ENCODE data around the gene ZSWIM5.

Gene ZSWIM5

GRCh38 chr1:45018599-45019230 lies 187.7 kb downstream of the ZSWIM5 start:
- peak; percentile 62 for DNase-seq (ENCODE audit: low spot score)

- no peak for DNase-seq (ENCODE audit: low spot score)
Measured at GRCh38 chr1:45016767-45017166, 189.6 kb downstream of the ZSWIM5 start.

DNA sequence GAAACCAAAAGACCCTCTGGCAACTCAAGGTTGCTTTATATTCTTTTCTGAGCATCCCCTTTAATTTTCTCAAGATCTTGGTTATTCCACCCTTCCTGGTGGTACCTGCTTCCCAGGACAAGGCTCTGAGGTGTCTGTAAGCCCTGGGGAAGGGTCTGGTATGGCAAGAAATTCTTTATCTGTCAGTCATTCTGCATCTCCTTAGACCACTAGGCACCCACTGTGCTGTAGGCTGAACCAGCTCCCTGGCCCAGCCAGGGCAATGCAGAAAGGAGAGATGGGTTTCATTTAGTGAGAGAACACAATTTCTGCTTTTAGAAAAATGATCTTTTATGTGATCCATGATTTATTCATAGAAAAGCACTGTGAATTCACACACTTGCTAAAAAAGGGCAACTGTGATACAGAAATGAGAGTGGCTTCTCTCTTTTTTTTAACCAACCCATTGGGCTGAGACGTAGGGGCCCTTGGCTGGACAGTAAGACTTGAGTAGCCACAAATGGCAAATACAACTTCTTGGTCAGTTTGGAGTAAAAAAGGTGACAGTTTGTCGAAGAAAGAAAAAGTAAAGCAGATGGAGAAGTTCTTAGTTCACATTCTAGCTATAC lies 190.2 kb downstream of the ZSWIM5 start:
- DNase-seq (ENCODE audit: low spot score), result no peak

- no peak for DNase-seq (ENCODE audit: low spot score)
Measured at GRCh38 chr1:45015683-45016082, 190.7 kb downstream of the ZSWIM5 start.

GRCh38 chr1:45014321-45015028 lies 191.9 kb downstream of the ZSWIM5 start:
- DNase-seq (ENCODE audit: low spot score), result peak; percentile 85

- DNase-seq (ENCODE audit: low spot score), result no peak
Measured at GRCh38 chr1:45013551-45014209, 192.7 kb downstream of the ZSWIM5 start.

- DNase-seq (ENCODE audit: low spot score), result peak; percentile 16
Measured at GRCh38 chr1:45012639-45013278, 193.6 kb downstream of the ZSWIM5 start.

DNA sequence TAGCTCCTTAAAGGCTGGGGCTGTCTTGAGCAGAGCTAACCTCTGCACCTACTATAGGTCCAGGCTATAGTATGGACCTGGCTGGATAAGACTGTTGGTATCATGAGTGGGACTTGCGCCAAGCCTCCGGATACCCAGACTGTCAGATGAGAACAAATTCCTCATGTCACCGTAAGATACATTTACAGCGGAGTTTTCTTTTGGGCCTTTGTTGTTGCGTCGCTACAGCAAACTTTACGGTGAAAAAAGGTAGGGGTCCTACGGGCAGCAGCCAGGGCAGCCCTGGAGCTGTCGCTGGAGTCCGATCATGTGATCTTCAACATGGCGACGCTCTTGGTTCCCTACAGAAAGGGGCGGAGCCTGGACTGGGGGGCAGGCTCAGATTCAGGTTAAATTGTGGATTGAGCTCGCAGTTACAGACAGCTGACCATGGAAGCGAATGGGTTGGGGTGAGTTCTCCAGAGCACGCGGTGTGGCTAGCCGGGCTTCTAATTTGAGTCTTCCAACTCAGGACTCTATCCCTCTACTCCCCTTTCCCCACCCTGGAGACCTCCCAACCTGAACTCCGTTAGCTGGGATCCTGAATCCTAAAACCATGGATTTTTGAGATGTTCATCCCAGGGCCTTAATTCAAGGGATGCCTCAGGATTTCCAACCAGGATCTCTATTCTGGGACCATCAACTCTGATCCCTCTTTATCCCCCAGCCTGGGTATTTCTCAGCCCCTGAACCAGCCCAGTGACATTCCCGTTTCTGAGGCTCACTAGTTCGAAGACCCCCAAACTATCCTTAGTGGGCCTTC lies 194.4 kb downstream of the ZSWIM5 start, which contains the start of gene UROD:
Gene UROD (plus strand): TSS at position 418 of the 802 bp plus-strand sequence. CDS start 12 bp downstream, at position 430.
- DNase-seq (ENCODE audit: low spot score), result peak; percentile 92

DNA sequence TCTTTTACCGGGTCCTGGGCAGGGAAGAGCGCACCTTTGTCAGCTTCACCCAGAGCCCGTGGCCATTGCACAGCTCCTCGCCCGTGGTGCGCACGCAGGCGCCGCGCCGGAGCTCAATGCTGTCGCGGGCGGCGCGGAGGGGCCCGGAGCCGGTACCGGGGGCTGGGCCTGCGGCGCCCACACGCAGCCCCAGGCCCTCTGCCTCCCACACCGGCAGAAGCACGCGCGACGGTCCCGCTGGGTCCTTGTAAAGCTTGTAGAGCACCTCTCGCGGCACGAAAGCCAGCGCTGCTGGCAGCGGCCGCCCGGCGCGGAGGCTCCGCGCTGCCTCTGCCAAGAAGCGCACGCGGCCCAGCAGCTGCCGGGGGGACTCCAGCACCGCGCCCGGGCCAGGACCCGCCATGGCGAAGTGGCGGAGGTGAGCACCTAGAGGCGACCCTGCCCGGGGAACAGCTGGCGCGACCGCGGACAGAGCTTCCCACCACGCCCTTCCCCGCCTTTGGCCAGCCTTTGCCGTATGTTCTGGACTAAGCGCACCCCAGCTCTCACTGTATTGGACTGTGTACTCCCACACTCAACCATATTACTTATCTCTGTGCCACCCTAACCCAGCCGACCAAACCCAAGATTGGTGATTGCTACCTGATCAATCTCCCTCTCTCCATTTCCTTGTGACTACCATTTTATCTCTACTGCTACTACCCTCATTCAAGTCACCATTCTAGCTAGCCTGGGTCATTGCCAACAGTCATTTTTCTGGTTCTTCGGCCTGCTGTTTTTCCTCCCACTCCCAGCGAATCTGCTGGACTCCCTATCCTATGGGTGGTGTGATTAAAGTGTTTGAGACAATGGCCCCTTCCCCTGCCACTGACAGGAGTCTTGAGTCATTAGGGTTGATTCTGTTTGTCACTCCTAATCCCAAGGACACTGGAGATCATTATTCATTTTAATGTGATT lies 195.3 kb downstream of the ZSWIM5 start, which contains the start of gene HECTD3:
Gene HECTD3 (minus strand): TSS at position 470 of the 957 bp plus-strand sequence. CDS start 67 bp downstream, at position 403.
- peak; percentile 75 for DNase-seq (ENCODE audit: low spot score)

DNA sequence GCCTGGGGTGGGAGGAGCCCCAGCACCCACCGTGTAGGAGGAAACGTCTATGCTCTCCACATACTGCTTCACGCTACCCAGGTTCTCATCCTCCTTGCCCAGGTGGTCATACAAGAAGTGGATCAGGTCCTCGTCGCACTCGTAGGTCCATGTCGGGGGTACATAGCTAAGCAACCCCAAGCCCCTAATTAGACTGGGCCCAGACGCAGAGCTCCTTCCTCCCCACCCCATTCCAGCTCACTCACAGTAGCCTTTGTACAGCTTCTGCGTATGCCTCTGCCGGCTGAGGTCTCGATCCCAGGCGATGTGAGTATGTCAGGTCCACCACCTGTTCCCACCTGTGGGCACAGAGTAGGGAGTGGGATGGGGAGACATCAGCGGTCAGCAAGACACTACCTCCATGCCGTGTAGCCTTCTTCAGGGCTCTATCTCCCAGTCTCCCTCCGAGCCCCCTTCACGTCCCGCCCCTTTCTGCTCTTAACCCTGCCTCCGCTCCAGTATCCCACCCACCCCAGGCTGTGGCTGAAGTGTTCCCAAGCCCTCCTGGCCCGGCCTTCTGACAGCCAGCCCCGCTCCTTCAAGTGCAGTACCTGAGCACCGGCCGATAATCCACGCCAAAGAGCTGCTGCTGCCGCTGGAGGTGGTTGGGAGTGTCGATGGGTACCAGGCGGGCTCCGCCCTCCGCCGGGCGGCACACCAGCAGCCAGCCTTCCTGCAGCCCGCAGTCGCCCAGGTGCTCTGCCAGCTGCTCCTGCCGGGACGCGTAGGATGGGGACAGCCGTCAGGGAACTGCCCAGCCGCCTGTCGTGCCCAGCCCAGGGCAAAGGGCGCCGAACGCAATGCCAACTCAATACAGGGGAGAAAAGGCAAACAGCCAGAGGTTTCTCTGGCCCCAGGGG lies 196.2 kb downstream of the ZSWIM5 start:
- peak; percentile 5 for DNase-seq (ENCODE audit: low spot score)

DNA sequence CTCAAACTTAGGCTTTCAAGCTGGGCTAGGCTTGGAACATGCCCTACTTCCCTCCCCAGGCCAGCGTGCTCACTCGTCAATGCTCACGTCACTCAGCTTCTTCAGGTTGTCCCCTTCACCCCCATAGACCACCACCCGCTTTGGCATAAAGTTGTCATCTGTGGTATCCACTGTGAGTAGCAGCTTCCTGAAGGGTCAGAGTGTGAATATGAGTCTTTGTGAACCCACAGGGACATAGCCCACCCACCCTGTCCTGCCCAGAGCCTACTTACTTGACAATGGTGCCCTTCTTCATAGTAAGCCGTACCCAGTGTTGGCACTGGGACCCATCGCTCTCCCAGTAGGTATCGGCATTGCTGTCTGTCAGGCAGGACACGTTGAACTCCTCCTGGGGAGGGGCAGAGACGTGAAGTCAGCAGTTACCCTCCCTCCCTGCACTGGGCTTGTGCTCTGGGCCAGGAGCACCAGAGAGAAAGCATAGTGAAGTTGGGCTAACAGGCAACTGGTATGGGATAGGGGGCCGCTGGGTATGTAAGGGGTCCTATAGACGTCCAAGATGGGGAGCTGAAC lies 197.0 kb downstream of the ZSWIM5 start:
- DNase-seq (ENCODE audit: low spot score), result no peak

DNA sequence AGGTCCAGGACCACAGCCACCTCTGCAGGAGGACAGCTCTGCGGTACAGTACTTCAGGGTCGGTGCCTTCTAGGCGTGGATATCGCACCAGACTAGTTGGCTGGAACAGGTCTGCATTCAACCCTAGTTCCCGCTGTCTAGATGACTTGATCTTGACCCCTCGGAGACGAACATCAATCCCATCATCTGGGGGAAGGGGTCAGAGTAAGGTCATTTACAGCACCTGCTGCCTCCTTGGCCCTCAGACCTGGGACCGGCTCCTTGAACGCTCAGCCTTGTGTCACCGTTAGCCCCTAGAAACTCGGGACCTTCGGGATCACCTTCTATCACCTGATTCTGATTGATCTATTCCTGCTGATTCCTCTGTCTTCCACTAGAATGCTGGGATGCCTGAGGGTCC lies 197.9 kb downstream of the ZSWIM5 start:
- no peak for DNase-seq (ENCODE audit: low spot score)

- no peak for DNase-seq (ENCODE audit: low spot score)
Measured at GRCh38 chr1:45008076-45008475, 198.3 kb downstream of the ZSWIM5 start.

- no peak for DNase-seq (ENCODE audit: low spot score)
Measured at GRCh38 chr1:45007311-45007710, 199.1 kb downstream of the ZSWIM5 start.

- DNase-seq (ENCODE audit: low spot score), result no peak
Measured at GRCh38 chr1:45005761-45006160, 200.6 kb downstream of the ZSWIM5 start.

GRCh38 chr1:45004281-45004920 lies 202.0 kb downstream of the ZSWIM5 start:
- no peak for DNase-seq (ENCODE audit: low spot score)

- DNase-seq (ENCODE audit: low spot score), result no peak
Measured at GRCh38 chr1:45003741-45004140, 202.7 kb downstream of the ZSWIM5 start.

All from CD4-positive, alpha-beta T cell treated with Interleukin-15 for 4 hours (primary cell).